Measurements from ENCODE around the gene DNAJB11.
A peak's percentile ranks its signal among the peaks of the same experiment; 100 is the strongest.
"Not testable (repeated sequence)": the region's sequence is repeated elsewhere in the genome, so short reads cannot be mapped to it uniquely, and the experiment has no call there.

DNAJB11 gene

DNA sequence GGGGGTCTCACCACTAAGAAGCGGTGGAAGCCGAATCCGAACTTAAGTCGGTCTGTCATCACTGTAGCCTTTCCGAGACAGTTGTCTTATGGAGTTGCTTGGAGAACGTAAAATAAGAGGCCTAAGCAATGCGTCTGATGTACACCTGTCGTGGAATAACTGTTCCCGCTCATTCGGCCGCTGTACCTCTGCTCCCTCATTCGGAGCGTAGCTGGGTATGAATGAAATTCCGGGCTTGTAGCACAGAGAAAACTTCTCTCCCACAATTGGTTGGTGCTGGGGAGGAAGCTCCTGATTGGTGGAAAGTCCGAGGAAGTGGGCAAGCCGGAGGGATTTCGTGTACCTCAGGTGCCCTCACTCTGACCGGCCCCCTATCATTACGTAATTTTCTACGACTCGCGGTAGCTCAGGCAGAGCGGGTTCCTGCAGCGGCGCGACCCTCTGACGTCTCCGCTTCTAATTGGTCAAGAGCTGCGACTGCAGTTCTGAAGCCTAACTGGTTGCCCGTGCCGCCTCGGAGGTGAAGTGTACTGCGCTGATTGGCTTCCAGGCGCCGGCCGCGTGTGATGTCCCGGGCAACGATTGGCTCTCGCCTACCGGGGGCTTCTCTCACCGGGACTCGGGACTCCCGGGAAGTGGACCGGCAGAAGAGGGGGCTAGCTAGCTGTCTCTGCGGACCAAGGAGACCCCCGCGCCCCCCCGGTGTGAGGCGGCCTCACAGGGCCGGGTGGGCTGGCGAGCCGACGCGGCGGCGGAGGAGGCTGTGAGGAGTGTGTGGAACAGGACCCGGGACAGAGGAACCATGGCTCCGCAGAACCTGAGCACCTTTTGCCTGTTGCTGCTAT, at the start of gene DNAJB11:
Gene DNAJB11 (plus strand): TSS at position 625 of the 845 bp plus-strand sequence. CDS start 178 bp downstream, at position 803.
- DNase-seq, result peak; percentile 99

DNA sequence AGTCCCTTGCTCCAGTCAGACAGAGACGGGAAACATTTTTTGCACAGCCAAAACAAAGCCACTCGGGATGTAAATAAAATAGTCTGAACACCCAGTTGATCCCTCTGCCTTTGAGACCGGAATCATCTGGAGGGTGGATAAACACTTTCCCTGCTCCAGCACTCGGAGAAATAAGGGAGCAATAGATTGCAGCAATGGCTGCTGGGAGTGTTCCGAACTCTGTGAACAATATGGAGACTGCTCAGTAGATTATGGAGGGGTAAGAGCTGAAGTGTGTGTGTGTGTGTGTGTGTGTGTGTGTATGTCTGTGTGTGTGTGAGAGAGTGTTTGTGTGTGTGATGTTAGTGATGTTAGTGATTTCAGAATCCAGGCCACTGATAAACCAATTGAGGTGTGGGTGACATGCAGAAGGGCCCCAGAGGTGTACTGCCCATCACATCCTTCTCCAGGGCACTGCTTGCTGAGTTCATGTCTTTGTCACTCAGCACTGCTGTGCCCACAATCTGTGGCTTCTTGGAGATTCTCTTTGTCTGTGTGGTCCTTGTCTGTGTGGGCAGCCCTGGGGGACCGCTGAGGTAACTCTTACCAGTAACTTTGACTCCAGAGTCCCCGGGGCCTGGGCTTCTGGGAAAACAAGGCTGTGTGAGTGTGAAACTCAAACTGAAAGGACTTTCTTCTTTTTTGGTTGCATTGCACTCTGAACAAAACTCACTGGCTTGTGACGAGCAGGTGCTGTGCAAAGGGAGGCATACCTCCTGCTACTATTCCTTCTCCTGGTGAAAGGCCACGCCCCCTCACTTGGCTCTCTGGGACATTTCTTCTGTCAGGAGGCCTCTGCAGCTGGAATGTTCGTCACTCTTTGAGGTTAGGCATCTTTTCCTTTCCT, 49.3 kb upstream of the DNAJB11 start:
- DNase-seq, result no peak

DNA sequence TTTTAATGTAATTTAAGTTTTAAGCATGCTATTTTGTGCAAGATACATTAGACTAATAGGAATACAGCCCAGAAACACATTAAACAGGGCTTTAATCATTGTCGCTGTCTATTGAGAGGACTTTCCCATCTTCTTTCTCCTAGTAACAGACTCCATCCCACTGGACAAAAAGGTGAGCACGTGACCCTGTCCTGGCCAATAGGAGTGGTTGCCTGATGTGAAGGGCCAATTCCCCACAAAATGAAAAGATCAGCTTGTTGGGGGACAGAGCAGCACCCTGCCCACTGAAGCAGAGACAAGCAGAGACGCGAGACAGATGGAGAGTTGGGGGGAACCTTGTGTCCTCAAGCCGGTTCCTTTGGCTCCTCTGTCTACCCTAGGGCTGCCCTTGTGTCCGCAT, 47.5 kb upstream of the DNAJB11 start:
- no peak for DNase-seq

DNA sequence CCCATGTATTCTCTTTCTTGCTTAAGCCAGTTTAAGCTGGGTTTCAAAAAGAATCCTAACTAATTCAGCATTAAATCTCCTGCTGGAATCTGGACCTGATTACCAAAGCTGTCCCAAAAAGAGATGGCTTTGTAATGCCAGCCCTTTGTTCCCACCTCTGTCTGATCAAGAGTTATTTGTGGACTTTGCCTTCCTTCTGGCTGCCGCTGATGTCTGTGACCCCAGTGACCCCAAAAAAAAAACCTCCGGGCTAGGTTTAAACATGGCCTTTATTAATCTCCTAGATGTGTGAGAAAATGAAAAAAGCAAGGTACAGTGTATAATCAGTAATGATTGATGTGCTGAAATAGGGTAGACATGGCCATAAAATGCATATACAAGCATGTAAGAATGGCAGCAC, 47.1 kb upstream of the DNAJB11 start:
- no peak for DNase-seq

DNA sequence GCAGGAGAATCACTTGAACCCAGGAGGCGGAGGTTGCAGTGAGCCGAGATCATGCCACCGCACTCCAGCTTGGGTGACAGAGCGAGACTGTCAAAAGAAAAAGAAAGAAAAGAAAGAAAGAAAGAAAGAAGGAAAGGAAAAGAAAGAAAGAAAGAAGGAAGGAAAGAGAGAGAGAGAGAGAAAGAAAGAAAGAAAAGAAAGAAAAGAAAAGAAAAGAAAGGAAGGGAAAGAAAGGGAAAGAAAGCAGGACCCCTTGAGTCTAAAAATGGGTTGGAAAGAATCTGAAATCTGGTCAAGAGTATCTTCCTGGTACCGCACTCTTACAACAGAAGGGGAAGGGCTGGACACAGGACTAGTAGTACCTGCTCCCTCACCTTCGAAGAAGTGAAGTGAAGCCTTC, 45.9 kb upstream of the DNAJB11 start:
- no peak for DNase-seq

DNA sequence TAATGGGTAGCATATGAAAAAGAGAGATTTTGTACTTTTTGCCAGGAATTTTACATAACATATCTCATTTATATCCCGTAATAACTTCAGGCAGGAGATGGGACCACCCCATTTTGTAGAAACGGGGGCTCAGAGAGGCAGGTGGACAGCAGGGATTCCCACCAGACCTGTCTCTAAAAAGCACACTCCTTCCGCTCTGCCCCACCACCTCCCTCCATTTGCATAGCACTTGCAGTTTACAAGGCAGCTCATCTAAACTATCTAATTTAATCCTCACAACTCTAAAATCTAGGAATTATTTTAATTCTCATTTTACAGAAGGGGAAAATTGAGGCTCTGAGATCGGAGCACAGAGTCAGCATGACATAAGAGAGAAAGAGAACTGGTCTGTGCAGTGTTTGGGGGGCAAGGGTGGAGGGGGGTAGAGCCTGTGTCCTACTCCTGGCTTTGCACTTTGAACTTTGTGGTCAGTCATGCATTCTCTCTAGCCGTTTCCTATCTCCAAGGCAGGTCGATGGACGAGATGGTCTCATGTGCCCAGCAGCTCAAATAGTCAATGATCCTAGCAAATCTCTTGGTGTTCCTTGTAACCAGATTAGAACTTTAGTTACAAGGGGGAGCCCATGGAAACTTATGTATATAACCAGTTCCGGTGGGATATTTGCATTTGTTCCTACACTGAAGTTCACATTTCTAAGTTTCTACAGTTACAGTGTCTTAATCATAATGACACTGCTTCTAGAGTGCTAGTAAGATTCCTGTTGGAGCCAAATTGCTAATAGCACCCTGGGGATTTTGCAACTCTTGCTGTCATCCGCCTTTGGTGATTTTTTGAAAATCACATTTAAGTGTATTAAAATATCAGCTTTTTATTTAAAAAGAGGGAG, 44.9 kb upstream of the DNAJB11 start:
- DNase-seq, result no peak

DNA sequence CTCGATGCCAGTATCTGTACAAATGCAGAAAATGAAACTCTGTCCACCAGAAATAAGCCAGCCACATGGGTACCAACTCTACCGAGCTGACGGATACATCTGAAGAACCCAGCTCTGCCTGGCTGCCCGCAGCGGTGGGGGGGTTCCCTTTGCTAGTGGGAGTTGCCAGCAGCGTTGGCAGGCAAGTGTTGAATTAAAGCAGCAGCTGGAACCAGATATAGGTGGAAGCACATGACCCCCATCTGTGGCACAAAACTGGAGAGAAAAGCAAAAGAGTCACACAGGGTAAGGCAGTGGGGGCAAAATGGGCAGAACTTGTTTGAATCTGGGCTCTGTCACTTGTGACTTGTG, 44.3 kb upstream of the DNAJB11 start:
- DNase-seq, result no peak

DNA sequence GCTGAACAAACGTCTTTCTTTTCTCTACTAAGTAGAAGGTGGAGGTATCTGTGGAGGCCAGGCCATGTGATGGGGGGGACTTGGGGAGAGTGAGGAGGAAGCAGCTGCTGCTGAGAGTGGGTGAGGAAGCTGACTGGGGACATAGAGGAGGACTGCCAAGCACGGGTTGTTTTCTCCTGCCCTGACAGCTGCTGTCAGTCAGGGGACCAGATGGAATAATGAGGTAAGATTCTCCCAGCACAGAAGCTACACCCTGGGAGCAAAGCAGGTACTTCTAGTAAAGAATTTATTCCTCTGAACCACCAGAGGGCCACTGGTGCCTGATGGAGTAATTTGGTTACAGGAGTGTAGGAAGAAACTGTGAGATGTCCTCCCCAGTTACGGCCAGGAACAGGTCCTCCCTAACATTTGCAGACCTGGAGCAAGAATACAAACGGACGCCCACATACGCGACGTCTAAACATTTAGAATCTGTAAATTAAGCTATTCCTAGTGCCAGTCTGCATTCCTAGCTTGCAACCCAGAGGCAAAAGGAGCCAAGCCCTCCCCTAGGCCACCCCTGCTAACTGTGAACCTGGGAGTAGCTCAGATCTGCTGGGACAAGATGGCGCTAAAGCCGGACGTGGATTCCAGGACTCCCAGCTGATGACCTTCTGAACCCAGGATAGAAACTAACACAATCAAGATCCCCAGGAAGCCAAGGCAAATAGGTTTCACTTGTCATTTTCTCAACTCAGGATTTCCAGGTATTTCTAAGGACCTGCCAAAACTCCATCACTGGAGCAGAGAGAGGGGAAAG, 41.1 kb upstream of the DNAJB11 start:
- no peak for DNase-seq

DNA sequence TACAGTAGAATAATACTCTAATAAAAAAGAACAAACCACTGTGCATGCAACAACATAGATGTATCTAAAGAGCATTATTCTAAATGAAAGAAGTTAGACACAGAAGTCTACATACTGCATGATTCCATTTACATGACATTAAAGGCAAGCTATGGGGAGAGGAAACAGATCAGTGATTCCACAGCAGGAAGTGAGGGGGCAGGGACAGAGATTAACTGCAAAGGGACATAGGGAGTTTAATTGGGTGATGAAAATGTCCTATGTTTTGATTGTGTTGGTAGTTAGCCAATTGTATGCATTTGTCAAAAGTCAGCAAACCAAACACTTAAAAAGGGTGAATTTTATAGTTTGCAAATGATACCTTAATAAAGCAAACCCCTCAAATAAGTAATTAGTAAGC, 40.1 kb upstream of the DNAJB11 start:
- no peak for DNase-seq

DNA sequence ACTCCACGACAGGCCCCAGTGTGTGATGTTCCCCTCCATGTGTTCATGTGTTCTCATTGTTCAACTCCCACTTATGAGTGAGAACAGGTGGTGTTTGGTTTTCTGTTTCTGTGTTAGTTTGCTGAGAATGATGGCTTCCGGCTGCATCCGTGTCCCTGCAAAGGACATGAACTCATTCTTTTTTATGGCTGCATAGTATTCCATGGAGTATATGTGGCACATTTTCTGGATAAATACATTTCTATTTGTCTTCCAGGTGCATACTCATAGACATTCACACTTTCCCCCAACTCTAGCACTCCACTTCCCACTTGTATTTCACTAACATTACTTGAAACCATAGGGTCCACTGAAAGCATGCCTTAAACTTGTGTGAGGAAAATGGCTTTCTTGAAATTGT, 38.8 kb upstream of the DNAJB11 start:
- DNase-seq, result not testable (repeated sequence)

DNA sequence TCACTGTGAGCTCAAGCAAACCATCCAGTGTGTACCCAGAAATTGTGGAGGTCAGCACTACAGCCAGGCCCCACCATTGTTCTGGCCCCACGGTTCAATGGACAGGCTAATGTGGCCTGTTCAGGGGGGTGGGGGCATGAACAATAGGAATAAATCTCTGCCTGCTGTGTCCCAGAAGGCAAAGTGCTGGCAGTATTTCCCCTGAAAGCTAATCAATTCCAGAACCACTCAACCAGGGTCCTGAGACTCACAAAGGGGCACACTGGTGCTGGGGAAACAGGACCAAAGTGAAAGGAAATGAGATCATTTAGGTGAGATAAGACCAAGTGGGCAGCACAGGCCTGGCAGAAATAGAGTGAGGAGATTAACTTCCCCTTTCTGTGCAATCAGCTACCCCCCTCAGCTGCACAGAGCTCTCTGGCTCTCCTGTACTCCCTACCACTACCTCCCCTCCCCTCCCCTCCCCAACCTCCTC, 37.9 kb upstream of the DNAJB11 start:
- no peak for DNase-seq

DNA sequence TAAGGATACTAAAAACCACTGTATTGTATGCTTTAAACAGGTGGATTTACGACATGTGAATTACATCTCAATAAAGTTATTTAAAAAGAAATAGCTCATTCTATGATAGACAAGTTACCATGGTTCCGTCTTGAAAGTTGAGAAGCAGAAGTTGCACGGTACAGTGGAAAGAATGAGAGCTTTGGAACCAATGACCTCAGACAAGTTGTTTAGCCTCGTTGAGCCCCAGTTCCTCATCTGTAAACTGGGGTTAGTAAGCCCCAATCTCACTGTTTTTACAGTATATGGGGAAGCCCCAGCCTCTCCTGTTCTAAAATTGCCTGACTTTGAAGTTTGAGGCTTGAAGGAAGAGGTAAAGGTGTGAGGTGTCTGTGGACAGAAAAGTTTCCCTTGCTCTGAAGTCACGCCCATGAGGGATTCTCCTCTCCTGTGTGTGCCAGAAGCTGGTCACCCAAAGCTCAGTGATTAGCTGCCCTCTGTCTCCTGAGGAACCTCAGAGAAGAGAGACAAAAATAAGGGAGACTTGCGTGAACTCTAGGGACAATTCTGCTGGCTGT, 36.3 kb upstream of the DNAJB11 start:
- DNase-seq, result peak; percentile 62

DNA sequence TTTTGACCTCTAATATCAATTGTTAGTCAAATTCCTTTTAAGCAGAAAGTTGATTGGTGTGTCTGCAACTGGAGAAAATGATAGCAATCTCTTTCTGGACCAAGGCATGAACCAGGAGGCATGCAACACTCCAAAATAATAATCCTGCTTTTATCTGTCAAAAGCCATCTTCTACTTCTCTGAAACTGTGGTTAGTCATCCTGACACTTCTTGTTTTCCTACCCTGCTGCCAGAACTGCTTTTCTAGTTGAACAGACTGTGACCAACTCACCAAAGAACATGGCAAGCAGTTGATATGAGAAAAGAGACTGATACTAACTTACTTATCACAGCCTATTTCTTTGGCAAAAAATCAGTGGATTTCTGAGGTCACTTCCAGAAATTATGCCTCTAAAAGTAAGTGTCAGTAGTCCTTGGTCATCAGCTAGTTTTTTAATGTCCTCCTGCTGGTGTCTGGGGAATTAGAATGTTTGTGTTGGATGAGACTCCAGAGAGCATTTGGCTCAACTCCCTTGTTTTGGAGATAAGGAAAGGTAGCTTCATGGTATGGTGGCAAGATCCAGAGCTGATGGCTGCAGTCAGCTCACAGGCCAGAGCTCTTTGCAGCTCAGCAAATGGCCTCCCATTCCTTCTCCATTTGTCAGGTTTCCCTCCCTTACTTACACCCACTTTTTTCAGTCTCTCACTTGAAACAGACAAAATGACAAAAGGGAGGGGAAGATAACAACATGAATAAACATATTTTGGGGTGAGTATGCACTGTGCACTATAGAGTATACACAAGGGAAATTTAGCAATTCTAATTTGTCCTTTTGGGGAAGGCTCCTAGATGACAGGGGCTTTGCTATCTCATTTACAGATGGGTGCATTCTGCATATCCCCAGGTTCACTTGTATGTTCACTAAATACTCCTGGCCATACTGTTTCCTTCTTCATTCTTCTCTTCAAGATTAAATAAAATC, 33.4 kb upstream of the DNAJB11 start:
- DNase-seq, result no peak

DNA sequence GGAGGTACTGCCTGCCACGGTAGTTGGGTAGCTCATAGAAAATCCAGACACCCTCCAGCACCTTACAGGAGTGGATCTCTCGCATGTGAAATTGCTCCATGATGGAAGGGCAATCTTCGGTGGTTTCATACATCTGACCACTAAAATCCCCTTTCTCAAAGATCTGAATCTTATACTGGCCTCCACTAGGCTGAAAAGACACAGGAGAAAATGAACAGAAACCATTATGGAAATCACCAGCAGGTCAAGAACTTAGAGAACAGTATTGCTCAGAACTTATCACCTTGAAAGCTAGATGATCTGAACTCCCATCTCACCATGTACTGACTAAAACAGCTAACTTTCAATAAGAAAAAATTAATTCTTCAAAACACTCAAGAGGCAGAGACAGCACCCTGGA, 31.7 kb upstream of the DNAJB11 start:
- DNase-seq, result no peak

DNA sequence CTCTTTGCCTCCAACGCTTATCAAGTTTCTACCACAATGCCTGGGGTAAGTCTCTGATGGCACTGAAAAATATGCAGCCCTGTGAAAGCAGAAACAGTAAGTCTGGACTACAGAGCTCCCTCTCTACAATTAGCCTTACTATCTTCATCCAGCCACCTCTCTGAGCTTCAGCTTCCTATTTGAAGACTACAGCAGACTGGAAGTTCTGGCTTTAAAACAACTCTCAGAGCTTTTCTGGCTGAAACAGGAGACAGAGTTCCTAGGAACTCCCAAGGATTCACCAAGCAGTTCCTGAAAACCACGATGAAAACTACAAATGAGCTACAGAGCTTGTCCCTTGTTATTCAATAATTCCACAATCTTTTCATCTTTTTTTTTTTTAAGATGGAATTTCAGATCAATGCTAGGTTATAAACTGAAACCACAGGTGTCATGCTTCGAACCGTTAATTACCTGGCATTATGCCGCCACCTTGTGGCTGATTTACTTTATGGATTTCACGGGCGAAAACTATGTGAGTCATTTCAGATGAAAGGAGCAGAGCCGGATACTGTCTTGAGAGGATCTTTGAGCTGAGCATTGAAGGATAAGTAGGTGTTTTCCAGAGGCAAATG, 30.2 kb upstream of the DNAJB11 start:
- DNase-seq, result peak; percentile 89

DNA sequence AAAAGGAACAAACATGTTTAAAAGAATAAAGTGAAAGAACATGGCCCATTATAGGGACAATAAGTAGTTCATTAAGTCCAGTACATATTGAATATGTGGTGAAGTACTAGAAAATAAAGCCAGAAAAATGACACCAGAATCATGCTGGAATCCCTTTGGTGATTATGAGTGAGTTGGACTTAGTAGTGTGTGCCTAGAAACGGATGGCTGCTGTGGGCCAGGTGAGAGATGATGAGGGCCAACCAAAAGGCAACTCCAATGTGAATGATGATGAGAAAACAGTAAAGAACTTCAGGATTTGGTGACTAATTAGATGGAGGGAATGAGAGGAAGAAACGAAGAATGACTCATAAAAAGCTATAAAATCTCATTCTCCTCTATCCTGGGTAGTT, 29.7 kb upstream of the DNAJB11 start:
- no peak for DNase-seq

DNA sequence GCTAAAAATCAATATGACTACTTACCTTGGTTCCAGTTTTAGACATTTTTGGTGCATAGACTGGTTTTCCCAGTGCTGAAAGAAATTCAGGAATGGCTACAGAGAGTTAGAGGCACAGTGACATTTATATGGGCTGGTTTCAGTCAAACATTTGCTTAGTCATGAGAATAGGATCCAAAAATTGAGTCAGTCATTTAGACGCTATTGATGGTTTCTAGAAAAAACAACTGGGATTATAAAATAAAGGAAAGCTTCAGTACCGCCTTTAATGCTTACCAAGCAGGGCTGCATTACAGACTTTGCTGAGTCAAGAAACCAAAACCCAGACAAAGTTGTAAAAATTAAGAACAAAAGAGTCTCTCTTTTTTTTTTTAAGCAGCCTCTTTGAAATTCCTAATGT, 26.2 kb upstream of the DNAJB11 start, which contains the start of gene CRYGS:
Gene CRYGS (minus strand): TSS at position 100 of the 400 bp plus-strand sequence. CDS start 54 bp downstream, at position 46.
- no peak for DNase-seq

DNA sequence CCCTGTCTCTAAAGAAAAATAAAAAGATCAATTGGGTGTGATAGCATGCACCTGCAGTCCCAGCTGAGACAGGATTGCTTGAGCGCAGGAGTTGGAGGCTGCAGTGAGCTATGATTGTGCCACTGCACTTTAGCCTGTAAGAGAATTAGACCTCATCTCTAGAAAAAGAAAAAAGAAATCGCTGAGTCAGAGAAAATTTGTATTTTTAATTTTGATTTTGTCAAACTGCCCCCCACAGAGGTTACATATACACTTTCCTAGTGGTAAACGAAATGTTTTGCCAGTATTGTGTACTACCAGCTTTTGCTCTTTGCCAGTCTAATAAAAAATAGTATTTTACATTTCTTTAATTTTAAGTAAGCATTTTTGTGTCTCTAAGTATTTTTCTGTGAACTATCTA, 21.0 kb upstream of the DNAJB11 start:
- no peak for DNase-seq

DNA sequence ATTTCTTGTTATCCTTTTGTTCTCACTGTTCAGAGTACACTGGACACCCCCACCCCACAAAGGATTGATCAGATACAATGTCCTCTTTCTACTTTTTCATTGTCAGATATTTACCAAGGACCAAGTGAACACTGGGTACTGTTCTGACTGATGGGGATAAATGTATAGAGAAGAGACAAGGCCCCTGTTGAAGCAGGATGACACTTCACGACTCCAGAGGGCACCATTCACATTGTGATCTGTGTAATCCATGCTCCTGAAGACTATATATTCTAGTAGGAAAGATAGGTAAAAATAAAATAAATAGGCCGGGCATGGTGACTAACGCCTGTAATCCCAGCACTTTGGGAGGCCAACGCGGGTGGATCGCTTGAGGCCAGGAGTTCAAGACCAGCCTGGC, 19.1 kb upstream of the DNAJB11 start:
- no peak for DNase-seq

Data from CD4-positive, alpha-beta T cell treated with Interleukin-10 for 1 hour (primary cell).